ENCODE measurements around the gene GLIPR1L2. TPM values are rescaled to one million over a fixed set of nuclear protein-coding genes. Genes with fewer than 3 reads are reported as not detected.
"Not testable (repeated sequence)": the region's sequence is repeated elsewhere in the genome, so short reads cannot be mapped to it uniquely, and the experiment has no call there.

GLIPR1L2 gene
- total RNA-seq, 2 experiments from 2014 or later, result 0.44 to 0.56 TPM

GRCh38 chr12:75442454-75442853, 51.6 kb downstream of the GLIPR1L2 start:
- H3K27ac Mint-ChIP-seq; H3K9me3 ChIP-seq (ENCODE audit: control insufficient read depth in 1 of 2, insufficient read depth in 1 of 2, low read length in 2 of 2); H3K36me3 ChIP-seq (ENCODE audit: insufficient read depth, low read length); H3K9me3 Mint-ChIP-seq; H3K4me3 Mint-ChIP-seq; intact Hi-C loops (cut with DNase I, micrococcal nuclease); H3K36me3 Mint-ChIP-seq (ENCODE audit: low read depth); DNase-seq; H3K27ac ChIP-seq (ENCODE audit: low read depth in 1 of 2, low read length in 2 of 2); H3K4me3 ChIP-seq (ENCODE audit: low read length); H3K27me3 ChIP-seq (ENCODE audit: control insufficient read depth in 1 of 2, insufficient read depth in 2 of 2, low read length in 2 of 2); ATAC-seq (ENCODE audit: poor library complexity): not testable (repeated sequence)
- Mint-ChIP-seq H3K27me3 (peaks cover 13% of the 10 kb centered on the region), H3K4me1 (ENCODE audit: low read depth) (peaks cover 14% of the 10 kb centered on the region)
- ChIA-PET POLR2A (interaction anchor here (0.6 to 1.0 kb wide), 4 partner anchors 11 to 1653 kb away, joined by 3 read pairs; partner anchors contain the start of gene GLIPR1), CTCF (interaction anchor here (1.5 kb wide), 1 partner anchor 108 kb away, joined by 3 read pairs; the partner anchor contains the start of gene GLIPR1L1)
- H3K4me1 ChIP-seq (ENCODE audit: insufficient read depth, low read length), result peaks cover 12% of the 10 kb centered on the region

GRCh38 chr12:75443709-75444108, 52.8 kb downstream of the GLIPR1L2 start:
- H3K4me1 Mint-ChIP-seq (ENCODE audit: low read depth), result peaks cover 4% of the 10 kb centered on the region
- H3K27ac Mint-ChIP-seq, result no peak overlapping the region
- DNase-seq (no peak), ATAC-seq (ENCODE audit: poor library complexity) (no peak)
- CTCF ChIA-PET, result no interaction called here
- H3K27me3 Mint-ChIP-seq, result peaks cover 10% of the 10 kb centered on the region
- intact Hi-C loops (cut with DNase I, micrococcal nuclease), result no loop called here
- Histone ChIP-seq H3K27me3 (ENCODE audit: control insufficient read depth in 1 of 2, insufficient read depth in 2 of 2, low read length in 2 of 2) (no peaks in the 10 kb centered on the region), H3K27ac (ENCODE audit: low read depth in 1 of 2, low read length in 2 of 2) (no peak overlapping the region), H3K4me1 (ENCODE audit: insufficient read depth, low read length) (no peaks in the 10 kb centered on the region), H3K36me3 (ENCODE audit: insufficient read depth, low read length) (no peaks in the 10 kb centered on the region), H3K4me3 (ENCODE audit: low read length) (no peak overlapping the region), H3K9me3 (ENCODE audit: control insufficient read depth in 1 of 2, insufficient read depth in 1 of 2, low read length in 2 of 2) (peaks cover 0 to 4% of the 10 kb centered on the region in 2 experiments)
- no peaks in the 10 kb centered on the region for H3K36me3 Mint-ChIP-seq (ENCODE audit: low read depth)
- H3K4me3 Mint-ChIP-seq, result no peak overlapping the region
- TF ChIP-seq CTCF (IDR thresholded peaks at IDR 0.05), result no peak
- POLR2A ChIA-PET, result no interaction called here
- no peaks in the 10 kb centered on the region for H3K9me3 Mint-ChIP-seq

DNA sequence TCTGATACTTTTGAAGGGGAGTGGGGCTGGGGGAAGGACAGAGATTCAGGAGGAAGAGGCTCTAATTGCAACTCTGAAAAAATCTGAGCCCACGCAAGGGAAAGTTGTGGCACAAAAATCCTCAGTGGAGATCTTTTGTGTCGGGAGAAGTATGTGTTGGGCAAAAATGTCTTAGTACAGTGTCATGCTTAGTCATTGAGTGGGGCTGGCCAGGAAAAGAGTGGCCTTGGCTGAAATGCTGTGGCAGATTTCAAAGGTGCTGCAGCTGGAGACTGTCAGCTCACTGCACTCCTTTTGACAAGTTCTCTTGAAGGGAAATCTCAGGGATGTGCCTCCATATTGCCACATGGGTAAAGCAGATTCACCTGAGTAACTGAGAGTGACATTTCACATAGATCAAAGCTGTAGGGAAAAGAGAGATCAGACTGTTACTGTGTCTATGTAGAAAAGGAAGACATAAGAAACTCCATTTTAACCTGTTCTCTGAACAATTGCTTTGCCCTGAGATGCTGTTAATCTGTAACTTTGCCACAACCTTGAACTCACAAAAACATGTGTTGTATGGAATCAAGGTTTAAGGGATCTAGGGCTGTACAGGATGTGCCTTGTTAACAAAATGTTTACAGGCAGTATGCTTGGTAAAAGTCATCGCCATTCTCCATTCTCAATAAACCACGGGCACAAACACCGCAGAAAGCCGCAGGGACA, 53.7 kb downstream of the GLIPR1L2 start:
- intact Hi-C loops (cut with DNase I, micrococcal nuclease), result no loop called here
- DNase-seq (no peak), ATAC-seq (ENCODE audit: poor library complexity) (no peak)
- Mint-ChIP-seq H3K4me1 (ENCODE audit: low read depth) (no peaks in the 10 kb centered on the region), H3K4me3 (no peak overlapping the region), H3K27me3 (peaks cover 10% of the 10 kb centered on the region), H3K9me3 (no peaks in the 10 kb centered on the region), H3K36me3 (ENCODE audit: low read depth) (no peaks in the 10 kb centered on the region), H3K27ac (no peak overlapping the region)
- TF ChIP-seq CTCF (IDR thresholded peaks at IDR 0.05), result no peak
- H3K27me3 ChIP-seq (ENCODE audit: control insufficient read depth in 1 of 2, insufficient read depth in 2 of 2, low read length in 2 of 2), result no peaks in the 10 kb centered on the region
- H3K9me3 ChIP-seq (ENCODE audit: control insufficient read depth in 1 of 2, insufficient read depth in 1 of 2, low read length in 2 of 2), result peaks cover 0 to 4% of the 10 kb centered on the region in 2 experiments
- no peak overlapping the region for H3K27ac ChIP-seq (ENCODE audit: low read depth in 1 of 2, low read length in 2 of 2)
- H3K4me3 ChIP-seq (ENCODE audit: low read length), result no peak overlapping the region
- no peaks in the 10 kb centered on the region for H3K36me3 ChIP-seq (ENCODE audit: insufficient read depth, low read length)
- ChIA-PET CTCF (no interaction called here), POLR2A (no interaction called here)
- no peaks in the 10 kb centered on the region for H3K4me1 ChIP-seq (ENCODE audit: insufficient read depth, low read length)

GRCh38 chr12:75445137-75445507, 54.2 kb downstream of the GLIPR1L2 start:
- H3K27ac Mint-ChIP-seq; H3K9me3 Mint-ChIP-seq; H3K4me1 ChIP-seq (ENCODE audit: insufficient read depth, low read length); H3K4me3 Mint-ChIP-seq; H3K27ac ChIP-seq (ENCODE audit: low read depth in 1 of 2, low read length in 2 of 2); DNase-seq; H3K36me3 ChIP-seq (ENCODE audit: insufficient read depth, low read length); H3K27me3 Mint-ChIP-seq; intact Hi-C loops (cut with DNase I, micrococcal nuclease); H3K27me3 ChIP-seq (ENCODE audit: control insufficient read depth in 1 of 2, insufficient read depth in 2 of 2, low read length in 2 of 2); CTCF ChIA-PET; POLR2A ChIA-PET; ATAC-seq (ENCODE audit: poor library complexity); H3K4me3 ChIP-seq (ENCODE audit: low read length); H3K9me3 ChIP-seq (ENCODE audit: control insufficient read depth in 1 of 2, insufficient read depth in 1 of 2, low read length in 2 of 2); H3K36me3 Mint-ChIP-seq (ENCODE audit: low read depth); H3K4me1 Mint-ChIP-seq (ENCODE audit: low read depth): not testable (repeated sequence)
